NCI-H2196 (cell line): ENCODE data around the gene ORC5.
"Not testable (repeated sequence)": the region's sequence is repeated elsewhere in the genome, so short reads cannot be mapped to it uniquely, and the experiment has no call there.

Experiments
- DNase-seq: peaks from one replicate; lab custom pipeline; 2025; ENCODE audit not compliant: unreplicated experiment; lab: John Stamatoyannopoulos, UW

ORC5 gene

GRCh38 chr7:104207731-104208420 is at the start of gene ORC5:
Gene ORC5 (minus strand): TSS chr7:104208013. CDS start chr7:104207904, 109 bp downstream.
- DNase-seq, result peak; percentile 91

GRCh38 chr7:104255616-104256015 is 47.8 kb upstream of the ORC5 start:
- DNase-seq, result no peak

- no peak for DNase-seq
Measured at GRCh38 chr7:104255194-104255593, 47.4 kb upstream of the ORC5 start.

DNA sequence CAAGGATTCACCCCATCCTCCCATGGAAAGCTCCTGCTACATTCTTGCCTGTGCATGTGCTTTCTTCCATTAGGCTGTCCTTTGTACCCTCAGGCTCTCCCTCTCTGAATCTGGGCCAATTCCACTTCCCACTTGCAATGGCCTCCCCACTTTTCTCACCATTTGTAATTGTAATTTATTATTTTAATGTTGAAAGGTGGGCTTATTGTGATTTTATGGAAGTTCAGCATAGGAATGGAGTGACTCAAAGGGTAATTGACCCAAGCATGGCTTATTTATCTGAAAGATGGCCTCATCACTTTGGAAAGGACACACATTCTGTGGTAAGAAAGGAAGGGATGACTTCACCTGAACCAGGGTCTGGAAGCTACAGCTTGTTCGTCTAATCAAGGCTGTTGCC is 46.9 kb upstream of the ORC5 start:
- no peak for DNase-seq

DNA sequence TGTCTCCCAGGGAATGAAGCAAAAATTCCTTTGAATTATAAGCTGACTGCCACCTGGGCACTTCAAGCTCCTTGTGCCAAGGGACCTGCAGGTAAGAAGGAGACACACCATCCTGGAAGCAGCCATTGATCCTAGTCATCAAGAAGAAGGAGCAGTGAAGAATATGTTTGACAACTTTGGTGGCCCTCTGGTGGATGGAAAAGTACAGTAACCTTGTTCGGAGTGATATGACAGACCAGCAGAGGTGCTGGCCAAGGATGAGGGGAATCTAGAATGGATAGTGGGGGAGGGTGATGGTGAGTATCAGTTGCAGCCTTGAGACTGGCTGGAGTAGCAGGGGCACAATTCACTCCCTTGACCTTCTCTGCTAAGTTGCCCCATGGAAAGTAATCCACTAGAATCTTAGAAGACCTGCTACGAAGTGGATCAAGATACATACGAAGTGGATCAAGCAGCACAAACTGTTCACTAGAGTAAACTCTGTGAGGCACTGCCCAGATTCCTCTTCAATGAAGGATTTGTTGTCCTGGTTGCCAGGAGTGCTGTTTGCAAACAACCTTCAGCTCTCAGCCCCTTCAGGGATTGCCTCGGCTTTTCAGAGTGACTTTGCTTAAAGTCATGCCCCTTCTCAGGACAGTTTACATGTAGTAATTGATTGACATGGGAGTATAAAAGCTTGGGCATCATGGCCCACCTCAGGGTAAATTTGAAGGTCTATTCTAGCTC is 44.8 kb upstream of the ORC5 start:
- DNase-seq, result no peak

DNA sequence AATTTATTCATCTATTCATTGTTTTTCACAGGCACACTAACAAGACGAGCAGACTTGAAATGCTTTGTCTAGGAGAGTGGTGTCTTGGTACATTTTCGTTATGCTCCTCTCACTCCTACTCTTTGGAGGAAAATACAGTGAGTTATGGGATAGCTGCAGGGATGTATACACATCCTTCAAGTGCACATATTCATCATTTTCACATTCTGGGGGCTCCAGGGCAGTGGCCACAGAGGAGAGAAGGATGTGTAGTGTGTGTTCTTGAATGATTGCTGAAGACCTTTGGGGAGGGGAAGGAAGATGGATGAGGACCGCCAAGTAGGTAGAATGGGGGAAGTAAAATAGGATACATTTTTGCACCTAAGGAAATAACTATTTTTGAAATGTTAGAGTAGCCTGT is 34.8 kb upstream of the ORC5 start:
- no peak for DNase-seq

DNA sequence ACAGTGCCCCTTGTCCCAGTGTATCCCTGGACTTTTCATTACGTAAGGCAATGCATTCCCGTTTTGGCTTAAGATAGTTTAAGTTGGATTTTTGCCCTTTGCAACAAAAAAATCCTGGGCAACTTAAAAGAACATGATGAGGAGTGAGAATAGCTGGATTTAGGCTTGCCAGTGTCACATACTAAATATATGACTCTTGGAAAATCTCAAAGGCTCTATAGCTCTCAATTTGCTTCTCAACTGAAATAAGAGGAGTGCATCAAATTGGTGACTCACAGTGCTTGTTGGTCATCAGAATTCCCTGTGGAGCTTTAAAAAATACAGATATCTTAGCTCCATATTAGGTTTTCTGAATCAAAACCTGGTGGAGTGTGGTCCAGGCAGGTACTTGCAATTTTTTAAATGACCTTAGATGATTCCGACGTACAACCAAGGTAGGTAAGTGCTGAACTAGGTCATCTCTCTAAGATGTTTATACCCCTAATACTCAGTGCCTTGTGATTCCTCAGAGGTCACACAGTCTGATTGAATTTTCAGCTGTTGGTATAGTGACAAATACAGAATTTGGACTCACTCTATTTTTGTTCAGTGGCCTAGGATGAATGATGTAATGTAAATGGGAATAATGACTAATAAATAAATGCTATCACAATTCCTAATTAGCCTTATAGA is 33.9 kb upstream of the ORC5 start:
- DNase-seq, result no peak

- no peak for DNase-seq
Measured at GRCh38 chr7:104241135-104241534, 33.3 kb upstream of the ORC5 start.

DNA sequence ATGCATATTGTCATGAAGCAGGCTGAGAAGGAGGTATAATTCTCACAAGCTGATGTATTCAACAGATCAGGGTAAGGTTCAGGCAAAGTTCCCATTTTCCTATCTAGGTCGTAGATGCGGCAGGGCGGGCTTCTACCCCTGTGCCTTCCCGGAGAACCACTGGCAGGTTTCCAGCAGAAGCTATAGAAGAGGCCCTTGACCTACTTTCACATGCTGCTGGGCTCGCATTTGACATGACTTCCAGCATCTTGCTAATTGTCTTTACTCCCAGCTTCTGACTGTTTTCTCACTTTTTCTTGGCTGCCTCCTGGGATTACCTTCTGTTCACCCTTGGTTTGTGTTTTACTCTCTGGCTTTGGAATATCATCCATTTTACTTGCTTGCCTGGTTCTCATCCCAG is 32.6 kb upstream of the ORC5 start:
- DNase-seq, result peak; percentile 38

GRCh38 chr7:104234990-104235389 is 27.2 kb upstream of the ORC5 start:
- DNase-seq, result not testable (repeated sequence)

GRCh38 chr7:104231054-104232046 is 23.5 kb upstream of the ORC5 start:
- DNase-seq, result peak; percentile 70

DNA sequence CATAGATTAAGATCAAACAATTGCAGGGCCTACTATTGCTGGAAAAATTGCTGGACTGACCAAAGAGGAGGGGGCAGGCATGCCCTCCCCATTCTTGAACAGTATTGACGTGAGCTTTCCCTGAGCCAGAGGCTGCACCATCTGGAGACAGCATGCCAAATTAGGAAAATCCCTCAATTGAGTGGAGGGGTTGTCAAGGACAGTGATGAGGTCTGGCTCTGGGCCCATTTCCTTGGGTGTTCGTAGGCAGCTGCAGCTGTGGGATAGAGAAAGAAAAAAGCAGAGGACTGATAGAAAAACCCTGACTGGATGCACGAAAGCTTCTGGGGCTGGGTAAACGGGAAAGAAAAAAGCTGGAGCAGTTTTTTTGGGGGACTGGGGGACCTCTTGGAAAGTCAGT is 22.8 kb upstream of the ORC5 start:
- DNase-seq, result no peak

- DNase-seq, result no peak
Measured at GRCh38 chr7:104228442-104228841, 20.6 kb upstream of the ORC5 start.

DNA sequence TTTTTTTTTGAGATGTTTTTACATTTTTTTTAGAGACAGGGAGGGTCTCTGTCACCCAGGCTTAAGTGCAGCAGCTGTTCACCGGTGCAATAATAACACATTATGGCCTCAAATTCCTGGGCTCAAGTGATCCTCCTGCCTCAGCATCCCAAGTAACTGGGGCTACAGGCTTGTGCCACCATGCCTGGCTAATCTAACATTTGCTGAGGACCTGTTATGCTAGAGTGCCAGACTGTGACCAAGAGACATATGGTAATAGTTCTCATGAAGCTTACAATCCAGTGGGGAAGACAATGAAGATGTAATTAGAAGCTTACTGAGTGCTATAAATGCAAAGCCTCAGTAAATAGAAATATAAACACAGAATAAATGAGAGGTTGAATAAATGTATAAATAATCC is 17.6 kb upstream of the ORC5 start:
- no peak for DNase-seq

- no peak for DNase-seq
Measured at GRCh38 chr7:104217620-104218019, 9.8 kb upstream of the ORC5 start.

DNA sequence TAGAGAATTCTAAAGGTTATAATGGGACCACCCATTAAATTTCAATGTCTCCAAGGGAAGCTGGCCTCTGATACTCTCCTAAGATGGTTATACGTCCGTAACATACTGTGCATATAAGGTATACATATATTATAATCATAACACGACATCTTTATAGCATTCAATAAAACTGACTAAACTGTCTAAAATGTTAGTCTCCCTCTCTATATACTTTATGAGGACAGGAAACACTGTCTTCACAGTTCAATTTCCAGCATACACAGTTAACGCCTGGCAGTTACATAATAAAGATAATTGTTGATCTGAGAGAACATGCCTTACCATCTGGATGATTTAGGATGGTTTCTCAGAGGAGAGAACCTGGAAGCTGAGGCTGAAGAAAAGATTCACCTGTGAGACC is 1.2 kb upstream of the ORC5 start:
- DNase-seq, result no peak

DNA sequence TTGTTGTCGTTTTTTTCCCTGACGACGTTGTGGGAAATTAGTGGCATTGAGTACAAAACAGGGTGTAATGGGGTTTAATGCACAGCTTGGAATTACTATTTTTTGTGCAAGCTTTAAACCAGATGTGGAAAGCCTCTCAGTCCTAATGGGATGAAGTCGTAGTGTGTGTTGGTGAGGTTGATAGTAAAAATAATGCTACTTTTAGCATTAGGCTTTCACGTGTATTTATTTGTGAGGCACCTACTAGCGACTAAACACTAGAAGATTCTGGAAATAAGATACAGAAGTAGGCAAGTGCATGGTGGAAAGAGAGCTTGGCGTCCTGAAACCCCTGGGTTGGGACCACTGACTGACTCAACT is 588 bp upstream of the ORC5 start:
- DNase-seq, result no peak

DNA sequence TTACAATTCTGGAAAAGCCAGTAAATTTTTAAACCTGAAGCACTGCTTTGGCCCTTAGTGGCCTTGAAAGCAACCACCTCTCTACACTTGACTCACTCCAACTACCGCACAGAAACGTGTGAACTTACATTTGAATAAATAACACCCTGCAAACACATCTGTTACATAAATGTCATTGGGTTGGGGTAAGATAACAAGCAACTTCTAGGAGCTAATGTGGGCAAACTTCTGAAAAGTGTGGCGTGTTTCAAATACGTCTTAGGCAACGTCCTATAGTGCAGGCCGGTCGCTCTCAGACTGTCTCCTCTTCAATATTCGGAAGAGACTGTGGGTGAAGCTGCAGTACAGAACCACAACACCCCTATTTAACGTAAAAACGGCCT is 474 bp downstream of the ORC5 start:
- DNase-seq, result no peak

- DNase-seq, result no peak
Measured at GRCh38 chr7:104206841-104207240, 972 bp downstream of the ORC5 start.

GRCh38 chr7:104198673-104199278 is 9.0 kb downstream of the ORC5 start:
- no peak for DNase-seq

DNA sequence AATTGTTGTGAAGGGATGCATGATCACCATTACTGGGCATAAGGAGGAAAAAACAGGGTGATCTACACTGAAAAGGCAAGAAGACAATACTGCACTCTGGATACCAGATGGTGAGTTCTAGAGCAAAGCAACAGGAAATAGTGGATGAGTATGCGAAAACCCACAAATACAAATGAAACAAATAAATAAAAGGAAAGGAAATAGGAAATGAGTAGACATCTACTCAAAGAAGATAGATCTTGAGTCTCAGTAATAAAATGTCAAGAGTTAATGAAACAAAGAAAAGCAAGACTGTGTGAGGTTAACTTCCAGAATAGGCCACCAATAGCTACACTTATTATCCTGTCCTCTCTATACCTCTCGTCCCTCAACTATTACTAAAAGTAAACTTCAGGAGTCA is 11.7 kb downstream of the ORC5 start:
- no peak for DNase-seq
